A673 (cell line): ENCODE data around the gene PCNT.

Experiments used
- EZH2 ChIP-seq: fragments of 200-600 bp; sonication (generic); IDR thresholded peaks from 2 replicates; pipeline ENCODE4 v1.6.1; 2017; ENCODE audit warnings: borderline replicate concordance, low read depth, mild to moderate bottlenecking, mixed read lengths, antibody characterized with exemption, low read length; ENCODE audit not compliant: poor library complexity, severe bottlenecking
- TF ChIP-seq, protein P1 (sequence below): fragments of 300-800, 200-600 bp; sonication (generic); conservative IDR thresholded peaks from 2 replicates; pipeline ENCODE4 v1.5.1; 2017; ENCODE audit warnings: low read depth, mild to moderate bottlenecking, antibody characterized with exemption, low read length, moderate library complexity, mixed read lengths

DNA sequence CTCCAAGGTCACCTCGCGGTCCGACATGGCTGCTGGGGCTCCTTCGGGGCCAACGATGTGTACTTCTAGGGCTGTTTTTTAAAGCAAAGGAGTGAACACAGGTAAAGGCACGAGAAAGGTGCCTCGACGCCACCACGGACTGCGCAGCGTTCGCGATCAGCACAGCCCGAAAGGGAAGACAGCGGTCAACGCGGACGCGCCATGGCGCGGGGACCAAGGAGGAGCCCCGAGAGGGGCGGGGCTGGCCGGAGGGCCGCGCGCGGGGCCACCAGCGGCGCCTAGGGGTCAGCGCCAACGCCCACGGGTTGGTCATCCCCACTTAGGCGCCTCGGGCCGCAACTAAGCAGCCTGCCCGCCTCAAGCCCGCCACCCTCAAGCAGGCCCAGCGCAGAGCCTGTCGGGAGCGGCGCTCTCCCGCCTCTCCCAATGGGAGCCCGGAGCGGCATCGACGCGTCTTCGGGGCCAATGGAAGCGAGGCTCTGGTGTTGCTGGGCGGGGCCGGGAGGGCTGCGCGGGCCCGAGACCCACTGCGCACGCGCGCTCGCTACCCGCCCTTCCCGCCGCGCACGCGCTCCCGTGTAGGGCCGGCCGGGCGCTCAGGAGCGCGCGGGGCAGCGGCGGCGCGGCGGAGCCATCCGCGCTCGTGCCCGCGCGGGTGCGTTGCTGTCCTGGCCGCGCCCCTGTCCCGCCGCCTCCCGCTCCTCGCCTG lies 134.5 kb downstream of the PCNT start, which contains the start of gene DIP2A:
- TF ChIP-seq, protein P1, sequence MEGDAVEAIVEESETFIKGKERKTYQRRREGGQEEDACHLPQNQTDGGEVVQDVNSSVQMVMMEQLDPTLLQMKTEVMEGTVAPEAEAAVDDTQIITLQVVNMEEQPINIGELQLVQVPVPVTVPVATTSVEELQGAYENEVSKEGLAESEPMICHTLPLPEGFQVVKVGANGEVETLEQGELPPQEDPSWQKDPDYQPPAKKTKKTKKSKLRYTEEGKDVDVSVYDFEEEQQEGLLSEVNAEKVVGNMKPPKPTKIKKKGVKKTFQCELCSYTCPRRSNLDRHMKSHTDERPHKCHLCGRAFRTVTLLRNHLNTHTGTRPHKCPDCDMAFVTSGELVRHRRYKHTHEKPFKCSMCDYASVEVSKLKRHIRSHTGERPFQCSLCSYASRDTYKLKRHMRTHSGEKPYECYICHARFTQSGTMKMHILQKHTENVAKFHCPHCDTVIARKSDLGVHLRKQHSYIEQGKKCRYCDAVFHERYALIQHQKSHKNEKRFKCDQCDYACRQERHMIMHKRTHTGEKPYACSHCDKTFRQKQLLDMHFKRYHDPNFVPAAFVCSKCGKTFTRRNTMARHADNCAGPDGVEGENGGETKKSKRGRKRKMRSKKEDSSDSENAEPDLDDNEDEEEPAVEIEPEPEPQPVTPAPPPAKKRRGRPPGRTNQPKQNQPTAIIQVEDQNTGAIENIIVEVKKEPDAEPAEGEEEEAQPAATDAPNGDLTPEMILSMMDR = no peak
- no peak for TF ChIP-seq EZH2
